Vagina (tissue), 2 donors: ENCODE measurements around the gene KRT73. TPM values are rescaled to one million over a fixed set of nuclear protein-coding genes. Genes with fewer than 3 reads are reported as not detected.

ENCODE experiments used
- DNase-seq, 2 donors: peaks; one replicate each; pipeline ENCODE4 v3.0.0-alpha.2; 2017; ENCODE audit errors: extremely low spot score in 2 of 2
- H3K27ac ChIP-seq: fragments of 200-600 bp; sonication (generic); one replicate; pipeline ENCODE4 v1.5.1; 2019
- H3K27me3 ChIP-seq: fragments of 200-600 bp; sonication (generic); one replicate; pipeline ENCODE4 v1.5.1; 2019
- H3K36me3 ChIP-seq, 2 donors: fragments of 200-600 bp; sonication (generic); one replicate each; pipeline ENCODE4 v1.5.1; 2017 to 2019
- H3K4me1 ChIP-seq: fragments of 200-600 bp; sonication (generic); one replicate; pipeline ENCODE4 v1.5.1; 2019
- H3K4me3 ChIP-seq, 2 donors: fragments of 200-600 bp; sonication (generic); 1 replicate in 1 of 2; 2 replicates in 1 of 2; pipeline ENCODE4 v1.5.1; 2016 to 2019
- H3K9me3 ChIP-seq: fragments of 200-600 bp; sonication (generic); one replicate; pipeline ENCODE4 v1.5.1; 2019
- POLR2A ChIP-seq, 2 donors: fragments of 450-650 bp; IDR thresholded peaks; one replicate each; pipeline ENCODE4 v1.6.1; 2017; ENCODE audit warnings: antibody characterized with exemption in 2 of 2, mild to moderate bottlenecking in 2 of 2, moderate library complexity in 2 of 2
- POLR2AphosphoS5 ChIP-seq, 2 donors: sonication (generic); formaldehyde crosslinking; IDR thresholded peaks; one replicate each; pipeline ENCODE4 v1.9.0; 2017; ENCODE audit warnings: antibody characterized with exemption in 2 of 2, mild to moderate bottlenecking in 2 of 2, low read depth in 1 of 2; ENCODE audit not compliant: insufficient read depth in 1 of 2
- intact Hi-C: fragments of 100-400 bp; cut with DNase I; formaldehyde crosslinking; loops from one replicate; pipeline ENCODE4 v1.15.1; 2023
- total RNA-seq: library from RNA; depleted of rRNA; stranded (reverse); fragments of >200 nt; gene quantifications from one replicate; pipeline ENCODE4 v1.2.3, GENCODE V29; 2016
- TF ChIP-seq, protein P1 (sequence below), 3 experiments: fragments of 450-650 bp in 2 of 3; fragments of 200-600 bp in 1 of 3; sonication (generic) in 1 of 3; IDR thresholded peaks; one replicate each; pipeline ENCODE4 v1.5.1; 2017 to 2019; ENCODE audit warnings: antibody characterized with exemption in 3 of 3, mild to moderate bottlenecking in 2 of 3, moderate library complexity in 2 of 3

Gene KRT73
- total RNA-seq, 1 donor from 2014 or later, result not detected

DNA sequence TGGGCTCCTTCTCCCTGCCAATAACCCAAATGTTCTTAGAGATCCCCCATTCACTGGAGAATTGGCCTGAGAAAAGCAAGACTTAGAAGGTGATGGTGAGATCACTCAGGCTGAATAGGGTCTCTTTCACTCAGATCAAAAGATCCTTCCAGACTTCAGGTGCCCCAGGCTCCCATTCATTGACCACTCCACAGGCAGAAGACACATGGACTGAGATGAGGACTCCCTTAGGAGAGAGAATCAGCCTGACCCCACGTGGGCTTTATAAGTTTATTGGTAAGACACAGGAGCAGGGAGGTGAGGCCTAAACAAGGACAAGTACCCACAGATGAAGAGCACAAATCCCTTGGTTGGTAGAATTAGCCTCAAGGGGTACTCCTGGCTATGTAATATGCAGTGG, 11.0 kb downstream of the KRT73 start:
- Histone ChIP-seq H3K9me3 (no peaks in the 10 kb centered on the region), H3K27me3 (no peaks in the 10 kb centered on the region), H3K27ac (no peak overlapping the region)

DNA sequence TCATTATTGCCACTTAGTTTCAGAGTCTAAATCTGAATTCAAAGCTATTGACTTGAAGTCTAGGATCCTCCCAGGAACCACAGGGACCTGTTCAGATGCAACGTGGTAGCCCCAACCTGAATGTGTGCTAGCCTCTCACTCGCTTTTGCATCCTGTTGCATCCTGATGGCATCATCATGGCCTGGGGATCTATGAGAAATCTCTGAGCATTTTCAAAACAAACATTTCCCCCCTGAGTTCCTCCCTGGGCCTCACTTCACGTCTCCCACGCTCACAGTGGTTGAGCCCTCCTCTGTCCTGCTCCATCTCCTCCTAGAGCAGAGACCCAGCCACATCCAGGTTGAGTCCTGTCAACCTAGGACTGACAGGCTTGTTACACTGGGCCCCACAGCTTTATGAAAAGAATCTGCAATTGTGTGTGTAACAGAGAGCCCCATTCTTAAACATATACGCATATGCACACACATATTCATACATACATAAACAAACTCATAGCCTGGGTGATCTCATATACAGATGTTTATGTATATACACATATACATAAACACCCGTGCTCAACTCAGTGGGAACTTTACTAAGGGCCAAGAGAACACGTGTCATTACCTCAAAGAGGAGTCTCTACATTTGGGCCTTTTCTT, 11.7 kb downstream of the KRT73 start:
- H3K4me1 ChIP-seq, result no peaks in the 10 kb centered on the region
- H3K27ac ChIP-seq, result no peak overlapping the region
- no peak for TF ChIP-seq POLR2A (IDR thresholded peaks at IDR 0.05)
- no peak for TF ChIP-seq POLR2AphosphoS5 (IDR thresholded peaks at IDR 0.05; ENCODE audit: insufficient read depth in 1 of 2, low read depth in 1 of 2)
- no peaks in the 10 kb centered on the region for H3K9me3 ChIP-seq
- no peaks in the 10 kb centered on the region for H3K27me3 ChIP-seq
- H3K4me3 ChIP-seq, result no peak overlapping the region
- intact Hi-C loops, result no loop called here
- DNase-seq, result peak; percentile 43 to 65
- H3K36me3 ChIP-seq, result no peaks in the 10 kb centered on the region

More for the DNA sequence above, 11.0 kb downstream of the KRT73 start:
- Histone ChIP-seq H3K4me1 (no peaks in the 10 kb centered on the region), H3K4me3 (no peak overlapping the region), H3K36me3 (no peaks in the 10 kb centered on the region)
- TF ChIP-seq, protein P1, sequence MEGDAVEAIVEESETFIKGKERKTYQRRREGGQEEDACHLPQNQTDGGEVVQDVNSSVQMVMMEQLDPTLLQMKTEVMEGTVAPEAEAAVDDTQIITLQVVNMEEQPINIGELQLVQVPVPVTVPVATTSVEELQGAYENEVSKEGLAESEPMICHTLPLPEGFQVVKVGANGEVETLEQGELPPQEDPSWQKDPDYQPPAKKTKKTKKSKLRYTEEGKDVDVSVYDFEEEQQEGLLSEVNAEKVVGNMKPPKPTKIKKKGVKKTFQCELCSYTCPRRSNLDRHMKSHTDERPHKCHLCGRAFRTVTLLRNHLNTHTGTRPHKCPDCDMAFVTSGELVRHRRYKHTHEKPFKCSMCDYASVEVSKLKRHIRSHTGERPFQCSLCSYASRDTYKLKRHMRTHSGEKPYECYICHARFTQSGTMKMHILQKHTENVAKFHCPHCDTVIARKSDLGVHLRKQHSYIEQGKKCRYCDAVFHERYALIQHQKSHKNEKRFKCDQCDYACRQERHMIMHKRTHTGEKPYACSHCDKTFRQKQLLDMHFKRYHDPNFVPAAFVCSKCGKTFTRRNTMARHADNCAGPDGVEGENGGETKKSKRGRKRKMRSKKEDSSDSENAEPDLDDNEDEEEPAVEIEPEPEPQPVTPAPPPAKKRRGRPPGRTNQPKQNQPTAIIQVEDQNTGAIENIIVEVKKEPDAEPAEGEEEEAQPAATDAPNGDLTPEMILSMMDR (IDR thresholded peaks at IDR 0.05), result no peak
- DNase-seq, result peak; percentile 27 to 79
- intact Hi-C loops, result no loop called here

DNA sequence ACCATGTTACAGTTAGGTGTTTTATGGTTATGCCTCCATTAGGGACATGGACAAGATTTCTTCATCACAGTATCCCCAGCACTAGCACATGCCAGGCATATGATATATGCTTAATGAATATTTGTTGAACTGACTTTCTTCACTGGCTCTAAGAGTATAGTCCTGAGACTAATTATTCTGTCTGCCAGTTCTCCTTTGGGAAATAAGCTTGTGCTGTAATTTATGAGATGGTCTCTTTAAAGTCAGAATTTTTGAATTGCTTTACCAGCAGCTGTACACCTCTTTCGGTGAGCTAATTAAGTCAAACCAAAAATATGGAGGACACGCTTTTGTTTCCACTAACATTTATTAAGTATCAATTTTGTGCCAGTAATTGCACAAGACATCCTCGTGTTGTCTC, 12.3 kb downstream of the KRT73 start:
- intact Hi-C loops, result no loop called here
- Histone ChIP-seq H3K9me3 (no peaks in the 10 kb centered on the region), H3K4me3 (no peak overlapping the region), H3K4me1 (no peaks in the 10 kb centered on the region), H3K27ac (no peak overlapping the region), H3K27me3 (no peaks in the 10 kb centered on the region), H3K36me3 (no peaks in the 10 kb centered on the region)
- TF ChIP-seq POLR2A (IDR thresholded peaks at IDR 0.05) (no peak), POLR2AphosphoS5 (IDR thresholded peaks at IDR 0.05; ENCODE audit: insufficient read depth in 1 of 2, low read depth in 1 of 2) (no peak)
- TF ChIP-seq, protein P1 (IDR thresholded peaks at IDR 0.05), result no peak
- DNase-seq, result no peak

DNA sequence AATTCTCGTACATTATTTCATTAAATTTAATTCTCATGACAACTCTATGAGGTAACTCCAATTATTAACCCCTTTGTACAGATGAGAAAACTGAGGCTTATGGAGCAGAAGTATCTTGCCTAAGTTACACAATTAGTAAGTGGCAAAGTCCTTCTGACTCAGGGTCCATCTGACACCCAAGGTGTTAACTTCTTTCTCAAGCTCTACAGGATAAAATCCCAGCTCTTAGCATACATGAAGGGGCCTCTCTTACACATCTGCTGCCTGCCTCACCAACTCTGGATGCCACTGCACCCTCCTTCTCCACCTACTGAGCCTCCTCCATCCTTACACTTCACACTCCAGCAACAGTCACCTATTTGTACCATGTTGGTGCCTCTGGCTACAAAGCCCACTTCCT, 12.8 kb downstream of the KRT73 start:
- TF ChIP-seq POLR2A (IDR thresholded peaks at IDR 0.05) (no peak), POLR2AphosphoS5 (IDR thresholded peaks at IDR 0.05; ENCODE audit: insufficient read depth in 1 of 2, low read depth in 1 of 2) (no peak)
- TF ChIP-seq, protein P1 (IDR thresholded peaks at IDR 0.05), result no peak

DNA sequence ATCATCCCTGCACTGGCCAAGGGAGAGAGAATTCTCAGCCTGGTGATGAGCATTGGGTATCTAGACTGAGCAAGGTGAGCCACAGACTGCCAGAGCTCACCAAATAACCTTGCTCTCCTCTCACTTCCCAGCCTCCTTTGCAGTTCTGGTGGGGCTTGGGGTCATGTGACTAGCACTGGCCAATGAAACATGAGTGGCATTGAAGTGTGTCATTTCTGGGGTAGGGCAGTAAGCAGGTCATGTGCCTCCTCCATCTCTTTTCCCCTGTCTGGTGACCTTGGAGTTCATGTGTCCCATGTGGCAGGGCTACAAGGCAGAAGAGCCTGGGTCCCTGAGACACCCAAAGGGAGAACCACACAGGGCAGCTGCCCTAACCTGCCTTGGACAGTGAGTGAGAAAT, 13.5 kb downstream of the KRT73 start:
- no peaks in the 10 kb centered on the region for H3K27me3 ChIP-seq
- H3K4me1 ChIP-seq, result no peaks in the 10 kb centered on the region
- intact Hi-C loops, result no loop called here
- H3K27ac ChIP-seq, result no peak overlapping the region
- no peak overlapping the region for H3K4me3 ChIP-seq
- no peaks in the 10 kb centered on the region for H3K36me3 ChIP-seq
- no peaks in the 10 kb centered on the region for H3K9me3 ChIP-seq
- DNase-seq, result peak; percentile 46 to 76
- TF ChIP-seq, protein P1 (IDR thresholded peaks at IDR 0.05), result no peak
- TF ChIP-seq POLR2AphosphoS5 (IDR thresholded peaks at IDR 0.05; ENCODE audit: insufficient read depth in 1 of 2, low read depth in 1 of 2) (no peak), POLR2A (IDR thresholded peaks at IDR 0.05) (no peak)

More for the DNA sequence above, 12.8 kb downstream of the KRT73 start:
- Histone ChIP-seq H3K4me1 (no peaks in the 10 kb centered on the region), H3K27ac (no peak overlapping the region), H3K9me3 (no peaks in the 10 kb centered on the region), H3K36me3 (no peaks in the 10 kb centered on the region), H3K4me3 (no peak overlapping the region), H3K27me3 (no peaks in the 10 kb centered on the region)
- DNase-seq, result peak; percentile 22 to 34
- intact Hi-C loops, result no loop called here
